Transverse colon (tissue), 4 donors: ENCODE data around the gene KRTAP9-9. TPM values are rescaled to one million over a fixed set of nuclear protein-coding genes. Genes with fewer than 3 reads are reported as not detected.

ENCODE experiments used
- DNase-seq: peaks from one replicate; pipeline ENCODE4 v3.0.0-alpha.2; 2019
- H3K27ac ChIP-seq, 4 donors: fragments of 200-600 bp; sonication (generic); 2 replicates each; pipeline ENCODE4 v1.5.1; 2016 to 2018; ENCODE audit warnings: inconsistent platforms in 4 of 4
- H3K27me3 ChIP-seq: fragments of 200-600 bp; sonication (generic); 2 replicates; pipeline ENCODE4 v1.5.1; 2017; ENCODE audit warnings: inconsistent platforms
- H3K36me3 ChIP-seq, 4 donors: fragments of 200-600 bp; sonication (generic); 2 replicates each; pipeline ENCODE4 v1.5.1; 2017 to 2019; ENCODE audit warnings: inconsistent platforms in 4 of 4
- H3K4me1 ChIP-seq, 4 donors: fragments of 200-600 bp; sonication (generic); 2 replicates each; pipeline ENCODE4 v1.5.1; 2017 to 2020; ENCODE audit warnings: inconsistent platforms in 4 of 4
- H3K4me3 ChIP-seq, 4 donors: fragments of 200-600 bp; sonication (generic); 1 replicate in 1 of 4; 2 replicates in 3 of 4; pipeline versions ENCODE4 v1.5.1 to v1.6.1; 2017 to 2019; ENCODE audit warnings: inconsistent platforms in 4 of 4
- H3K9me3 ChIP-seq, 2 donors: fragments of 200-600 bp; sonication (generic); 2 replicates each; pipeline ENCODE4 v1.5.1; 2017 to 2019; ENCODE audit warnings: inconsistent platforms in 2 of 2
- EP300 ChIP-seq: sonication (generic); formaldehyde crosslinking; IDR thresholded peaks from one replicate; pipeline ENCODE4 v1.6.1; 2017; ENCODE audit warnings: antibody characterized with exemption, low read depth
- POLR2A ChIP-seq: fragments of 450-650 bp; IDR thresholded peaks from one replicate; pipeline ENCODE4 v1.6.1; 2016; ENCODE audit warnings: antibody characterized with exemption, mild to moderate bottlenecking, moderate library complexity
- POLR2AphosphoS5 ChIP-seq, 3 donors: sonication (generic); formaldehyde crosslinking; IDR thresholded peaks; one replicate each; pipeline ENCODE4 v1.6.1; 2016; ENCODE audit warnings: antibody characterized with exemption in 3 of 3
- WGBS, 2 donors: methylation state at CpG; one replicate each; pipeline ENCODE4 v1.1.5; 2018; ENCODE audit warnings: low coverage in 1 of 2; 5-methylcytosine and 5-hydroxymethylcytosine counted together
- in situ Hi-C, 4 donors: fragments of 200-750 bp; cut with MboI; loops; one replicate each; pipeline versions ENCODE4 v1.15.0 to v1.15.1; 2017; ENCODE audit warnings: low sequenced_read_pairs in 3 of 4, low pct_ligation_motif_present in 1 of 4, low pct_unique_long_range_greater_than_20kb in 1 of 4
- intact Hi-C: fragments of 100-400 bp; cut with DNase I; formaldehyde crosslinking; loops from one replicate; pipeline ENCODE4 v1.15.1; 2023; ENCODE audit warnings: low total_unique reads
- total RNA-seq, 4 donors: library from RNA; depleted of rRNA; stranded (reverse); fragments of >200 nt; gene quantifications; one replicate each; pipeline ENCODE4 v1.1.0, GENCODE V29; 2016
- TF ChIP-seq, protein P1 (sequence below), 5 experiments: fragments of 200-600 bp in 3 of 5; fragments of 450-650 bp in 2 of 5; sonication (generic) in 3 of 5; IDR thresholded peaks; 1 replicate in 2 of 5; 2 replicates in 3 of 5; pipeline ENCODE4 v1.5.1; 2016 to 2017; ENCODE audit warnings: antibody characterized with exemption in 5 of 5, inconsistent platforms in 3 of 5, mild to moderate bottlenecking in 2 of 5, moderate library complexity in 1 of 5

Gene KRTAP9-9
- total RNA-seq, 4 donors from 2014 or later, result not detected

DNA sequence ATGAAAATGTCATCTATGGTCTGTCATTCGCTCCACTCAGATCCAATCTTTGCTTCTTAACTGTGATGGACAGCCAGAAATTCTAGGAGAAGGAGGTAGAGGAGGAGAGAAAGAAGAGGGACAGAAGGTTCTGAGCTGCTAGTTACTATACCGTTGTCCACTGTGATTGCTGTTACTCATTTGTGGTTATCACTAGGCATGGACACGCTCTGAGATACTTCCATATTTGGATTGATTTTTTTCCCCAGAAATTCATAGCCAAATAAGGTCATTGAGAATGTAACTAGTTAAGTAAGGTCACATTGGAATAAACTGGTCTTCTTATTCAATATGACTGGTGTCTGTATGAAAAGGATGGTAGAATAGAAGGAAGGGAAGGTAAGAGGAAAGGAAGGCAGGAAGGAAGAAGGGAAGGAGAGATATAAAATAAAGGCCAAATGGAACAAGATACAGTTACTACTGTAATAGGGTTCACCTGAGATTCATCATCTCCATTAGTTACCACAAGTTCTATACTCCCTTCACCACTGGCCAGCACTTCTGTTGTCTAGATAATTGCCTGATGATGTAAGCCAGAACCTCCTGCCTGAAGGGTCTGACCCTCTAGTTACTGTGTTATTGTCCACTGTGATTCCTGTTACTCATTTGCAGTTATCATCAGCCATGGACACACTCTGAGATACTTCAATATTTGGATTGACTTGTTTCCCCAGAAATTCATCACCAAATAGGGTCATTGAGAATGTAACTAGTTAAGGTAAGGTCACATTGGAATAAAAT lies 23.2 kb downstream of the KRTAP9-9 start:
- Histone ChIP-seq H3K36me3 (no peaks in the 10 kb centered on the region), H3K4me1 (no peaks in the 10 kb centered on the region), H3K27ac (no peak overlapping the region), H3K4me3 (no peak overlapping the region), H3K27me3 (peaks cover 5% of the 10 kb centered on the region), H3K9me3 (no peaks in the 10 kb centered on the region)
- intact Hi-C loops (no loop called here), in situ Hi-C loops (no loop called here)
- 80 to 93% methylated on average over 2 to 3 of the region's 3 CpGs for WGBS, 2 donors
- DNase-seq, result no peak
- TF ChIP-seq, protein P1, sequence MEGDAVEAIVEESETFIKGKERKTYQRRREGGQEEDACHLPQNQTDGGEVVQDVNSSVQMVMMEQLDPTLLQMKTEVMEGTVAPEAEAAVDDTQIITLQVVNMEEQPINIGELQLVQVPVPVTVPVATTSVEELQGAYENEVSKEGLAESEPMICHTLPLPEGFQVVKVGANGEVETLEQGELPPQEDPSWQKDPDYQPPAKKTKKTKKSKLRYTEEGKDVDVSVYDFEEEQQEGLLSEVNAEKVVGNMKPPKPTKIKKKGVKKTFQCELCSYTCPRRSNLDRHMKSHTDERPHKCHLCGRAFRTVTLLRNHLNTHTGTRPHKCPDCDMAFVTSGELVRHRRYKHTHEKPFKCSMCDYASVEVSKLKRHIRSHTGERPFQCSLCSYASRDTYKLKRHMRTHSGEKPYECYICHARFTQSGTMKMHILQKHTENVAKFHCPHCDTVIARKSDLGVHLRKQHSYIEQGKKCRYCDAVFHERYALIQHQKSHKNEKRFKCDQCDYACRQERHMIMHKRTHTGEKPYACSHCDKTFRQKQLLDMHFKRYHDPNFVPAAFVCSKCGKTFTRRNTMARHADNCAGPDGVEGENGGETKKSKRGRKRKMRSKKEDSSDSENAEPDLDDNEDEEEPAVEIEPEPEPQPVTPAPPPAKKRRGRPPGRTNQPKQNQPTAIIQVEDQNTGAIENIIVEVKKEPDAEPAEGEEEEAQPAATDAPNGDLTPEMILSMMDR (IDR thresholded peaks at IDR 0.05), result no peak
- TF ChIP-seq EP300 (no peak), POLR2A (no peak), POLR2AphosphoS5 (IDR thresholded peaks at IDR 0.05) (no peak)

DNA sequence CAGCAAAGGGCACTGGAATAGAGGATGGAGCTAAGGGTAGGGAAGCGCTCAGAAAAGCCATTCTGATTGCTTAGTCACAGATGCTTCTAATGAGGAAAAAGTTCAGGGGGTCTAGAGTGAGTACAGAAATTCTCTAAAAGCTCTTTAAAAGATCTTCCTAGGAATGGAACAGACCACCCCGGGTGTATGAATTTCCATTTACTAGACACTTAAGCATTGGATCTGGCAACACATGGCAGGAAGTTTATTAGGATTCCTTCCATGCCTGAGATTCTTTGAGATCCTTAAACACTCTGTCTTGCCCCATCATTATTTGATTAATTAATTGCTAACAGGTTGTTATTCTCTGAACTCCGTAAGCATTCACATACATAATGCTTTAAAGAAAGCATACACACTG lies 28.9 kb downstream of the KRTAP9-9 start:
- no peak for TF ChIP-seq EP300
- TF ChIP-seq POLR2AphosphoS5 (IDR thresholded peaks at IDR 0.05), result no peak
- TF ChIP-seq, protein P1 (IDR thresholded peaks at IDR 0.05), result no peak
- no peak for TF ChIP-seq POLR2A
- Histone ChIP-seq H3K9me3 (no peaks in the 10 kb centered on the region), H3K4me1 (no peaks in the 10 kb centered on the region), H3K27me3 (peaks cover 5% of the 10 kb centered on the region), H3K36me3 (no peaks in the 10 kb centered on the region), H3K27ac (no peak overlapping the region), H3K4me3 (no peak overlapping the region)
- in situ Hi-C loops, result no loop called here
- intact Hi-C loops, result no loop called here
- no peak for DNase-seq
- WGBS, 2 donors, result 51 to 67% methylated on average over 2 to 3 of the region's 3 CpGs

DNA sequence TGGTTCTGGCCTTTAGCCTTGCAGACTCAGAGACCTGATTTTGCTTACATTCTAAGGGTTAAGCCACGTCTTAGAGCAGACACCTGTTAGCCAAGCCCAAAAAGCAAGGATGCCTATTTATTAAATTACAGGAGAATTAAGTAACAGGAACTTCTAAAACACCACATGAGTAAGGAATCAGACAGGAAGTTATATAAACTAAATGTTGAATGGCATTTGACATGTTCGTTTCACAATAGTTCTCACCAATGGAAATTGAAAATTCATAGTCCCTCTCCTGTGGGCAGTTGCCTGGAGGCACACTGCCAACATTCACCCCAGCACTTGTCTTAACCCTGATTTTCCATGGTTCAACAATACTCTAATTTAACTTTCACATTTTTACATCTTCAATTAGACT lies 29.4 kb downstream of the KRTAP9-9 start:
- Histone ChIP-seq H3K27ac (no peak overlapping the region), H3K4me3 (no peak overlapping the region), H3K4me1 (no peaks in the 10 kb centered on the region), H3K9me3 (no peaks in the 10 kb centered on the region), H3K27me3 (peaks cover 5% of the 10 kb centered on the region), H3K36me3 (no peaks in the 10 kb centered on the region)
- intact Hi-C loops, result no loop called here
- TF ChIP-seq POLR2A (no peak), POLR2AphosphoS5 (IDR thresholded peaks at IDR 0.05) (no peak), EP300 (no peak)
- TF ChIP-seq, protein P1 (IDR thresholded peaks at IDR 0.05), result no peak
- 51% methylated on average over 2 of the region's 2 CpGs for WGBS, 2 donors
- no peak for DNase-seq
- in situ Hi-C loops, result no loop called here

DNA sequence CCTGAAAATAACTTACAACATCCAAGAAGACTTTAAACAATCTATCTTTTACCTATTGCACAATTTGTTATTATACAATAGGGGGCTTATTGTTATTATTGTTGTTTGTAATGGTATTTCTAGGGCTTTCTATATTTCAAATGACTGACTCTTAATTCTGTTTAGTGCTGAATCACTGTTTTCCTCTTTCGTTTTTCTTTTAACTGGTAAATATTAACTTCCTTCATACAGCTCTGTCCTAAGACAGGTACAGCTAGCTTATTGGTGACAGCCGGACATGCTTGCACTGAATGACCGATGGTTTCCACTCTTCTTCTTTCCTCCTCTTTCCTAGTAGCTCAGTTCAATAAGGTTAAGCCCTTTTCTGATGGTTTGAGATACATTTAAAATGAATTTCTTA lies 31.9 kb downstream of the KRTAP9-9 start:
- TF ChIP-seq POLR2AphosphoS5 (IDR thresholded peaks at IDR 0.05) (no peak), EP300 (no peak), POLR2A (no peak)
- TF ChIP-seq, protein P1 (IDR thresholded peaks at IDR 0.05), result no peak
- intact Hi-C loops, result no loop called here
- Histone ChIP-seq H3K27me3 (peaks cover 14% of the 10 kb centered on the region), H3K36me3 (no peaks in the 10 kb centered on the region), H3K4me1 (no peaks in the 10 kb centered on the region), H3K9me3 (no peaks in the 10 kb centered on the region), H3K4me3 (no peak overlapping the region), H3K27ac (no peak overlapping the region)
- WGBS, 2 donors, result 56 to 62% methylated on average over 3 of the region's 3 CpGs
- in situ Hi-C loops, result no loop called here
- DNase-seq, result no peak
